ENCODE data around the gene BLCAP.
"Not testable (repeated sequence)": the region's sequence is repeated elsewhere in the genome, so short reads cannot be mapped to it uniquely, and the experiment has no call there.

BLCAP gene

GRCh38 chr20:37527638-37528445 is at the start of gene BLCAP:
BLCAP (minus strand) TSS chr20:37527876; CDS start chr20:37519174, 8,702 bp downstream.
- TF ChIP-seq CTCF (IDR thresholded peaks at IDR 0.05; ENCODE audit: insufficient read depth, low read length, poor library complexity, severe bottlenecking) = peak; percentile 11
- DNase-seq (ENCODE audit: extremely low read depth, insufficient read length) = peak; percentile 93
- peak within 1 kb of the TSS; percentile 94 for H3K4me3 ChIP-seq (replicated peaks; ENCODE audit: low read depth, low read length)
- H3K27me3 ChIP-seq (replicated peaks; ENCODE audit: control insufficient read depth, insufficient read depth, low read length) = no peaks in the 10 kb centered on the region
- H3K36me3 ChIP-seq (ENCODE audit: control insufficient read depth, insufficient read depth, low read length) = no peaks in the 10 kb centered on the region

- H3K4me3 ChIP-seq (replicated peaks; ENCODE audit: low read depth, low read length); DNase-seq (ENCODE audit: extremely low read depth, insufficient read length); H3K27me3 ChIP-seq (replicated peaks; ENCODE audit: control insufficient read depth, insufficient read depth, low read length); H3K36me3 ChIP-seq (ENCODE audit: control insufficient read depth, insufficient read depth, low read length): not testable (repeated sequence)
These were observed 49.8 kb upstream of the BLCAP start for GRCh38 chr20:37577436-37577835.

- H3K4me3 ChIP-seq (replicated peaks; ENCODE audit: low read depth, low read length) = no peak overlapping the region
- no peaks in the 10 kb centered on the region for H3K27me3 ChIP-seq (replicated peaks; ENCODE audit: control insufficient read depth, insufficient read depth, low read length)
- DNase-seq (ENCODE audit: extremely low read depth, insufficient read length) = no peak
- no peaks in the 10 kb centered on the region for H3K36me3 ChIP-seq (ENCODE audit: control insufficient read depth, insufficient read depth, low read length)
- TF ChIP-seq CTCF (IDR thresholded peaks at IDR 0.05; ENCODE audit: insufficient read depth, low read length, poor library complexity, severe bottlenecking) = no peak
These were observed 49.2 kb upstream of the BLCAP start for GRCh38 chr20:37576911-37577310.

GRCh38 chr20:37575884-37576283 is 48.2 kb upstream of the BLCAP start:
- Histone ChIP-seq H3K4me3 (replicated peaks; ENCODE audit: low read depth, low read length) (no peak overlapping the region), H3K36me3 (ENCODE audit: control insufficient read depth, insufficient read depth, low read length) (no peaks in the 10 kb centered on the region), H3K27me3 (replicated peaks; ENCODE audit: control insufficient read depth, insufficient read depth, low read length) (no peaks in the 10 kb centered on the region)
- peak; percentile 24 for DNase-seq (ENCODE audit: extremely low read depth, insufficient read length)
- no peak for TF ChIP-seq CTCF (IDR thresholded peaks at IDR 0.05; ENCODE audit: insufficient read depth, low read length, poor library complexity, severe bottlenecking)

GRCh38 chr20:37574199-37574890 is 46.7 kb upstream of the BLCAP start:
- Histone ChIP-seq H3K27me3 (replicated peaks; ENCODE audit: control insufficient read depth, insufficient read depth, low read length) (no peaks in the 10 kb centered on the region), H3K4me3 (replicated peaks; ENCODE audit: low read depth, low read length) (no peak overlapping the region), H3K36me3 (ENCODE audit: control insufficient read depth, insufficient read depth, low read length) (no peaks in the 10 kb centered on the region)
- DNase-seq (ENCODE audit: extremely low read depth, insufficient read length) = no peak
- no peak for TF ChIP-seq CTCF (IDR thresholded peaks at IDR 0.05; ENCODE audit: insufficient read depth, low read length, poor library complexity, severe bottlenecking)

- Histone ChIP-seq H3K36me3 (ENCODE audit: control insufficient read depth, insufficient read depth, low read length) (no peaks in the 10 kb centered on the region), H3K4me3 (replicated peaks; ENCODE audit: low read depth, low read length) (no peak overlapping the region), H3K27me3 (replicated peaks; ENCODE audit: control insufficient read depth, insufficient read depth, low read length) (no peaks in the 10 kb centered on the region)
- no peak for DNase-seq (ENCODE audit: extremely low read depth, insufficient read length)
- TF ChIP-seq CTCF (IDR thresholded peaks at IDR 0.05; ENCODE audit: insufficient read depth, low read length, poor library complexity, severe bottlenecking) = no peak
These were observed 46.0 kb upstream of the BLCAP start for GRCh38 chr20:37573626-37574198.

Measured in GM06990 (cell line).